Endothelial cell of umbilical vein (primary cell): ENCODE data around the gene MFN1.

Experiments used
- CTCF ChIP-seq, 2 donors: IDR thresholded peaks; 1 replicate in 1 of 2; 2 replicates in 1 of 2; pipeline ENCODE4 v1.5.1; 2011; ENCODE audit warnings: low read length in 2 of 2, mild to moderate bottlenecking in 2 of 2, moderate library complexity in 2 of 2, control low read depth in 1 of 2, inconsistent platforms in 1 of 2, low read depth in 1 of 2; ENCODE audit not compliant: insufficient read depth in 1 of 2; ENCODE audit errors: extremely low read depth in 1 of 2
- JUN ChIP-seq: IDR thresholded peaks from 2 replicates; pipeline ENCODE4 v1.6.1; 2011; ENCODE audit warnings: borderline replicate concordance, low read depth; ENCODE audit not compliant: insufficient read length, insufficient read depth

- no peak for TF ChIP-seq CTCF (IDR thresholded peaks at IDR 0.05; ENCODE audit: extremely low read depth in 1 of 2, insufficient read depth in 1 of 2, low read depth in 1 of 2, low read length in 2 of 2)
- TF ChIP-seq JUN = no peak
Observed at GRCh38 chr3:179418610-179419009, 71.1 kb downstream of the MFN1 start.
